GM23338 (cell line): ENCODE results near the gene SMIM28. TPM values are rescaled to one million over a fixed set of nuclear protein-coding genes. Genes with fewer than 3 reads are reported as not detected.

Experiments used
- ATAC-seq: fragments of 200-7000 bp; cut with Tn5 transposase; 3 replicates; pipeline ENCODE4 v1.9.1; 2020
- DNase-seq: peaks from one replicate; pipeline ENCODE4 v3.0.0-alpha.2; 2015; ENCODE audit warnings: low spot score
- H2AFZ ChIP-seq: fragments of 200-600 bp; sonication (generic); 2 replicates; pipeline ENCODE4 v1.8.0; 2016; ENCODE audit warnings: antibody characterized with exemption, mild to moderate bottlenecking, moderate library complexity
- H3F3A ChIP-seq: fragments of 200-600 bp; sonication (generic); replicated peaks from 2 replicates; pipeline ENCODE4 v1.8.0; 2017; ENCODE audit warnings: antibody characterized with exemption, mixed run types, low read depth
- H3K27ac ChIP-seq: fragments of 200-600 bp; sonication (generic); 2 replicates; pipeline ENCODE4 v1.6.1; 2016; ENCODE audit warnings: low read depth
- H3K27me3 ChIP-seq: fragments of 200-600 bp; sonication (generic); 2 replicates; pipeline ENCODE4 v1.8.0; 2016; ENCODE audit warnings: mild to moderate bottlenecking, mixed run types, moderate library complexity; ENCODE audit not compliant: insufficient read depth
- H3K36me3 ChIP-seq: fragments of 200-600 bp; sonication (generic); 2 replicates; pipeline ENCODE4 v1.8.0; 2016; ENCODE audit warnings: mild to moderate bottlenecking; ENCODE audit not compliant: insufficient read depth
- H3K4me1 ChIP-seq: fragments of 200-600 bp; sonication (generic); 2 replicates; pipeline ENCODE4 v1.8.0; 2016; ENCODE audit warnings: mild to moderate bottlenecking, moderate library complexity; ENCODE audit not compliant: insufficient read depth
- H3K4me2 ChIP-seq: fragments of 200-600 bp; sonication (generic); 2 replicates; pipeline ENCODE4 v1.7.1; 2017; ENCODE audit warnings: mixed run types
- H3K4me3 ChIP-seq: fragments of 200-600 bp; sonication (generic); 2 replicates; pipeline ENCODE4 v1.6.1; 2016; ENCODE audit warnings: mixed run types
- H3K79me2 ChIP-seq: fragments of 200-600 bp; sonication (generic); replicated peaks from 2 replicates; pipeline ENCODE4 v1.8.0; 2017; ENCODE audit warnings: mild to moderate bottlenecking; ENCODE audit not compliant: insufficient read depth
- H3K9me2 ChIP-seq: fragments of 200-600 bp; sonication (generic); 2 replicates; pipeline ENCODE4 v1.8.0; 2017; ENCODE audit not compliant: insufficient read depth
- H4K20me1 ChIP-seq: fragments of 200-600 bp; sonication (generic); replicated peaks from 2 replicates; pipeline ENCODE4 v1.8.0; 2017; ENCODE audit warnings: mild to moderate bottlenecking; ENCODE audit not compliant: insufficient read depth
- H3K27ac Mint-ChIP-seq: 2 replicates; pipeline ENCODE4 v1.8.0; 2020; ENCODE audit warnings: inconsistent platforms, mild to moderate bottlenecking, moderate library complexity, mixed read lengths
- H3K27me3 Mint-ChIP-seq: 3 replicates; pipeline ENCODE4 v1.8.0; 2022; ENCODE audit warnings: low read depth, mild to moderate bottlenecking, moderate library complexity, mixed read lengths, inconsistent platforms; ENCODE audit not compliant: insufficient read depth, poor library complexity
- H3K36me3 Mint-ChIP-seq: 3 replicates; pipeline ENCODE4 v1.8.0; 2021; ENCODE audit warnings: low read depth, mild to moderate bottlenecking, inconsistent platforms, moderate library complexity, mixed read lengths
- H3K4me1 Mint-ChIP-seq: 3 replicates; pipeline ENCODE4 v1.8.0; 2020; ENCODE audit warnings: mild to moderate bottlenecking, inconsistent platforms, mixed read lengths
- H3K4me3 Mint-ChIP-seq: 3 replicates; pipeline ENCODE4 v1.8.0; 2021; ENCODE audit warnings: moderate library complexity, mild to moderate bottlenecking, inconsistent platforms, mixed read lengths
- H3K9me3 Mint-ChIP-seq: 3 replicates; pipeline ENCODE4 v1.8.0; 2020; ENCODE audit warnings: moderate library complexity, mild to moderate bottlenecking, inconsistent platforms, mixed read lengths
- CREB1 ChIP-seq: fragments of 250-450 bp; sonication (Bioruptor Pico); IDR thresholded peaks from 2 replicates; pipeline ENCODE4 v1.5.0; 2020; ENCODE audit warnings: low read depth, mild to moderate bottlenecking, moderate library complexity
- CTCF ChIP-seq, 2 experiments: fragments of 200-600 bp in 1 of 2; sonication (generic) in 1 of 2; conservative IDR thresholded peaks; 2 replicates each; pipeline versions ENCODE4 v1.5.1 to v1.6.1; 2016 to 2017; ENCODE audit warnings: antibody characterized with exemption in 2 of 2, low read depth in 2 of 2, mild to moderate bottlenecking in 2 of 2, moderate library complexity in 1 of 2
- ETS1 ChIP-seq: IDR thresholded peaks from 2 replicates; pipeline ENCODE4 v1.6.1; 2016; ENCODE audit warnings: antibody characterized with exemption
- EZH2 ChIP-seq: fragments of 200-600 bp; sonication (generic); IDR thresholded peaks from one replicate; pipeline ENCODE4 v1.8.0; 2017; ENCODE audit warnings: antibody characterized with exemption, mild to moderate bottlenecking, low read depth; ENCODE audit not compliant: unreplicated experiment
- NANOG ChIP-seq: IDR thresholded peaks from 2 replicates; pipeline ENCODE4 v1.6.1; 2016; ENCODE audit warnings: antibody characterized with exemption, borderline replicate concordance
- STAT1 ChIP-seq: IDR thresholded peaks from one replicate; pipeline ENCODE4 v1.6.1; 2016; ENCODE audit warnings: antibody characterized with exemption; ENCODE audit not compliant: unreplicated experiment
- polyA plus RNA-seq: library from polyadenylated mRNA; unstranded; fragments of >200 nt; fragmentation: Nextera tagmentation; extraction: Ambion mirVana; gene quantifications from 2 replicates; pipeline ENCODE4 v1.2.1, GENCODE V29; 2016
- total RNA-seq: library from RNA; depleted of rRNA; stranded (reverse); fragments of >200 nt; shearing (Covaris generic); gene quantifications from 2 replicates; pipeline ENCODE4 v1.2.3, GENCODE V29; 2014

SMIM28 gene
- total and polyA plus RNA-seq, 2 experiments from 2014 or later: not detected

DNA sequence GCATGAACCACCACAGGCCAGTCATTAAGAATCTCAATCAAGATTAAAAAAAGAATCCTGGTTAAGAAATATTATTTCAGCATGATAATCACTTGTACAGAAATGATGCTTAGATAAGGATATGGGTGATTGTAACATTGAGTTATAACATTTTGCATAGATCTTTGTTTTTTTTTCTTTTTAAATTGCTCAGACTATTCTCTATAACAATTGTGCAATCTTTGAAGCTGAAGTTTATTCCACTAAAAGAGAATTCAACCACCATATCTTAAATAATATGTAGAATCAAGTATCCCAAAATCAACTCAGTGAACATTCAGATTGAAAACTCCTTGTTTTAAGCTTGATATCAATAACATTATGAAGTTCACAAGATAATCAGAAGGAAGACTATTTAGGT is 663 bp upstream of the SMIM28 start:
- Histone ChIP-seq H2AFZ (no peak overlapping the region), H3F3A (no peaks in the 10 kb centered on the region), H3K79me2 (no peaks in the 10 kb centered on the region), H3K27ac (no peak overlapping the region), H3K36me3 (no peaks in the 10 kb centered on the region), H3K9me2 (no peaks in the 10 kb centered on the region), H3K27me3 (no peaks in the 10 kb centered on the region), H4K20me1 (no peaks in the 10 kb centered on the region), H3K4me1 (peaks cover 19% of the 10 kb centered on the region), H3K4me2 (no peak overlapping the region), H3K4me3 (no peak overlapping the region)
- H3K27ac Mint-ChIP-seq: no peak overlapping the region
- DNase-seq: no peak
- H3K27me3 Mint-ChIP-seq: no peaks in the 10 kb centered on the region
- no peaks in the 10 kb centered on the region for H3K36me3 Mint-ChIP-seq
- no peak overlapping the region for H3K4me3 Mint-ChIP-seq
- H3K9me3 Mint-ChIP-seq: no peaks in the 10 kb centered on the region; the same call in 2 of the 3 replicates
- no peak for TF ChIP-seq CREB1
- no peak for TF ChIP-seq ETS1
- TF ChIP-seq STAT1: no peak
- TF ChIP-seq CTCF (conservative IDR thresholded peaks at IDR 0.05; ENCODE audit: low read depth in 2 of 2): no peak
- ATAC-seq: no peak
- H3K4me1 Mint-ChIP-seq: peaks cover 14% of the 10 kb centered on the region

DNA sequence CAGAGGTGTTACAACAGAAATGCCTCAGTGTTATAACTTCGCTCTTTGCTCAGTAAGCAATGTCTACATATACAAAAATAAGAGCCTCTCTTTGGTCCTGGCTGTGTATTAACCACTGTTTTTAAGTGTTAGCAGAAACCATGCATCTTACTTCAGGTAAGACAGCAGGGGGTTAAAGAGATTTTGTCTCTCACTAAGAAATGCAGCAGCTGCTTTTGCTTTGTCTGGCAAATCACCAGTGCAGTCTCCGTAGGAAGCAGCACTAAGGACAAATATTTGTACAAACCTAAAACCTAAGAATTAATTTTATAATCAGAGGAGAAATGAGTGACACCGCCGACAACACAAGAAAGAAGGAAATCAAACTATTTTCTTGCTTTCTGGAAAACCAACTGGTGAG is 758 bp downstream of the SMIM28 start:
- no peak overlapping the region for H3K27ac Mint-ChIP-seq

DNA sequence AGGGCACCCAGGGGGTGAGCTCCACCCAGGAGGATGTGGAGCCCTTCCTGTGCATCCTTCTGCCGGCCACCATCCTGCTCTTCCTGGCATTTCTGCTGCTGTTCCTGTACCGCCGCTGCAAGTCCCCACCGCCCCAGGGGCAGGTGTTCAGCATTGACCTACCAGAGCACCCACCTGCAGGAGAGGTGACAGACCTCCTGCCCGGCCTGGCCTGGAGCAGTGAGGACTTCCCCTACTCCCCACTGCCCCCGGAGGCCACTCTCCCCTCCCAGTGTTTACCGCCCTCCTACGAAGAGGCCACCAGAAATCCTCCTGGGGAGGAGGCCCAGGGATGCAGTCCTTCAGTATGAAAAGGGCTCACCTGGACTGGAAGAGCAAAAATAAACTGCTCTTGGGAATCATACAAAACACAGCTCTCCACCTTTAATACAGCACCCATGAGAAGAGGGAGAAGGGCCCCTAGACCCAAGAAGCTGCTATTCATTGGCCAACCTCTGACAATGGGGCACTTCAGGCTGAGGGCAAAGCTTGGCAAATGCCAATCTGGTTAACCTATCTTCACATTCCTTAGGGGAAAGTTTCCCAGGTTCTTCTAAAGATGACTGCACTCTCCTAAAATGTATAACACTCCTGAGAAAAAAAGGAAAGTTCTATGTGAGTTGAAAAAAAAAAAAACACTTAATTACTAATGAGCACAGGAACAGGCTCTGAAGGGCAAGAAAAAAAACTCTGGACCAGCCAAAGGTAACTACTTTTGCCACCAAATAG is 5.0 kb downstream of the SMIM28 start:
- Mint-ChIP-seq H3K27ac (no peak overlapping the region), H3K27me3 (peaks cover 8% of the 10 kb centered on the region), H3K9me3 (no peaks in the 10 kb centered on the region), H3K4me3 (no peak overlapping the region), H3K36me3 (no peaks in the 10 kb centered on the region), H3K4me1 (peaks cover 24% of the 10 kb centered on the region)
- Histone ChIP-seq H3K4me3 (no peak overlapping the region), H3K27ac (no peak overlapping the region), H3K79me2 (no peaks in the 10 kb centered on the region), H3F3A (no peaks in the 10 kb centered on the region), H3K27me3 (no peaks in the 10 kb centered on the region), H3K4me1 (peaks cover 16% of the 10 kb centered on the region), H4K20me1 (no peaks in the 10 kb centered on the region), H3K36me3 (no peaks in the 10 kb centered on the region), H3K9me2 (no peaks in the 10 kb centered on the region), H2AFZ (0 out of 2 replicates have a peak overlapping the region, but pooled peaks have one; percentile 30), H3K4me2 (no peak overlapping the region)
- peak; percentile 95 for ATAC-seq
- DNase-seq: peak; percentile 60
- no peak for TF ChIP-seq EZH2
- no peak for TF ChIP-seq STAT1
- TF ChIP-seq NANOG: no peak
- TF ChIP-seq CTCF (conservative IDR thresholded peaks at IDR 0.05; ENCODE audit: low read depth in 2 of 2): peak; percentile 48 to 58; a peak in 3 of 4 replicates

More for the DNA sequence above, 758 bp downstream of the SMIM28 start:
- Histone ChIP-seq H3K27ac (no peak overlapping the region), H3K36me3 (no peaks in the 10 kb centered on the region), H3F3A (no peaks in the 10 kb centered on the region), H2AFZ (no peak overlapping the region), H3K4me1 (peaks cover 19% of the 10 kb centered on the region), H3K27me3 (no peaks in the 10 kb centered on the region), H3K79me2 (no peaks in the 10 kb centered on the region), H3K4me2 (peak overlapping the region; percentile 46; the same call in 1 of the 2 replicates), H4K20me1 (no peaks in the 10 kb centered on the region), H3K4me3 (no peak overlapping the region; the same call in 1 of the 2 replicates), H3K9me2 (no peaks in the 10 kb centered on the region)
- TF ChIP-seq STAT1 (no peak), NANOG (no peak)
- DNase-seq (peak; percentile 57), ATAC-seq (no peak)
- no peak overlapping the region for H3K4me3 Mint-ChIP-seq
- no peaks in the 10 kb centered on the region for H3K36me3 Mint-ChIP-seq
- H3K27me3 Mint-ChIP-seq: peaks cover 6% of the 10 kb centered on the region
- H3K4me1 Mint-ChIP-seq: peaks cover 22% of the 10 kb centered on the region
- H3K9me3 Mint-ChIP-seq: no peaks in the 10 kb centered on the region; the same call in 2 of the 3 replicates
